A673 (cell line): Measurements from ENCODE around the gene LCA5L.

Experiments
- CTCF ChIP-seq: fragments of 300-800, 200-600 bp; sonication (generic); conservative IDR thresholded peaks from 2 replicates; pipeline ENCODE4 v1.5.1; 2017; ENCODE audit warnings: low read depth, mild to moderate bottlenecking, antibody characterized with exemption, low read length, moderate library complexity, mixed read lengths
- EZH2 ChIP-seq: fragments of 200-600 bp; sonication (generic); IDR thresholded peaks from 2 replicates; pipeline ENCODE4 v1.6.1; 2017; ENCODE audit warnings: borderline replicate concordance, low read depth, mild to moderate bottlenecking, mixed read lengths, antibody characterized with exemption, low read length; ENCODE audit not compliant: poor library complexity, severe bottlenecking

DNA sequence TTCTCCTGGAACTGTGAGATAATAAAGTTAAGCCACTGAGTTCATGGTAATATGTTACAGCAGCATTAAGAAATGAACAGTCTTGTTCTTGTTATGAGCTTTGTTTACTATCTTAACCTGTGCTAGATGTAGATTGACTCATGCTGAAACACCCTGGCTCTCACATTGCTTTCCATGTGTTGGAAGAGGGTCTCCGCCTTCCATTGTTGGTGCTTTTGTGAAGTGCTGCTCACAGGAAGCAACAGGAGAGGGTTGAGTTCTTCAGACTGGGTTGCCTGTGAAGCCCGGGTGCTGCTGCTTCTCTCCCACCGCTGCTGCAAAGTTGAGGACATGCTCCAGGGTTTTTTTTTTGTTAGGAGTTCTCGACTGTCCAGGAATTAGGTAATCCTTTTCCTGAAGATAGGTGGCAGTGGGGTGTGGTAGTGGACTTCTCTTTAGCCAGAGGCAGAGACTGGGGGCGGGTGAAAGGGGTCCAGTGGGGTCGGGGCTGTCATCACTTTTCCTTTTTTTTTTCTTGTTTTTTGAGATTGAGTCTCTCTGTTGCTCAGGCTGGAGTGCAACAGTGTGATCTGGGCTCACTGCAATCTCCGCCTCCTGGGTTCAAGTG, 68.0 kb downstream of the LCA5L start:
- TF ChIP-seq CTCF (no peak), EZH2 (no peak)
